Measurements from ENCODE around the gene MAP3K12. TPM values are rescaled to one million over a fixed set of nuclear protein-coding genes. Genes with fewer than 3 reads are reported as not detected.

MAP3K12 gene
- polyA plus RNA-seq, 1 donor (not counting 4 experiments of a cell fraction or from before 2014, with no cell fraction given), result 13.4 TPM

DNA sequence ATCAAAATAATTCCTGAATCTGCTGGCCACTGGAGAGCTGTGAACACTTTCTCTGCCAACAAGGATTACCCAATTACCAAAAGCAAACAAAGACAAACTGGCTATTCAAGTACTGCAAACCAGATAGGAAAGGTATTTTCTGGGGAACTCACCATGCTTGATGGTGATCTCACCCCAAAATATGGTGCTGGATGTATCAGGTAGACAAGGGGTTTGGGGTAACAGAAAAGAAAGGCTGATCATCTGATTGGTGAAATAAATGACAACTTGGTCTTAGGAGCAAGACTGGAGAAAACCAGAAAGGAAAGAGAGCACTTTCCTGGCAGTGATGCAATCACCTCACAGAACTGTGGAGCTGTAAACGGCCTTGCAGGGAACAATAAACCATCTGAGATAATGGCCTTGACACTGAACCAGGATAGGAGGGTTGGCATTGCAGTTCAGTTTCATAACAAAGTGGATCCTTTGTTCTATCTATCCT is 39.0 kb upstream of the MAP3K12 start:
- H3K36me3 ChIP-seq (ENCODE audit: control insufficient read depth in 2 of 2, extremely low read depth in 1 of 2, insufficient read depth in 2 of 2, low read length in 2 of 2), result peaks cover 15 to 19% of the 10 kb centered on the region in 2 experiments
- H3K27me3 ChIP-seq (ENCODE audit: control insufficient read depth, extremely low read depth, insufficient read depth, low read length), result no peaks in the 10 kb centered on the region
- dilution Hi-C loops (cut with MboI; ENCODE audit: extremely low pct_ligation_motif_present, low sequenced_read_pairs), result no loop called here
- H3K4me1 ChIP-seq (ENCODE audit: control insufficient read depth, extremely low read depth, insufficient read depth, low read length), result no peaks in the 10 kb centered on the region
- no peak overlapping the region for H2AFZ ChIP-seq (ENCODE audit: control insufficient read depth, low read length)
- no peaks in the 10 kb centered on the region for H4K20me1 ChIP-seq (ENCODE audit: control insufficient read depth, extremely low read depth, insufficient read depth, low read length)
- no peak overlapping the region for H3K9ac ChIP-seq (ENCODE audit: control insufficient read depth, extremely low read depth, insufficient read depth, low read length)
- FAIRE-seq (no peak), DNase-seq (ENCODE audit: low read depth, low spot score) (no peak)
- H3K79me2 ChIP-seq (ENCODE audit: control insufficient read depth, insufficient read depth, low read length), result no peaks in the 10 kb centered on the region
- H3K9me3 ChIP-seq (ENCODE audit: control insufficient read depth, low read depth, low read length), result no peaks in the 10 kb centered on the region
- no peak for TF ChIP-seq EZH2 (IDR thresholded peaks at IDR 0.05; ENCODE audit: low read length)
- H3K4me2 ChIP-seq (ENCODE audit: control insufficient read depth, extremely low read depth, insufficient read depth, low read depth, low read length), result no peak overlapping the region
- H3K4me3 ChIP-seq (ENCODE audit: control insufficient read depth in 2 of 3, extremely low read depth in 1 of 3, insufficient read depth in 2 of 3, low read depth in 1 of 3, low read length in 3 of 3), result no peak overlapping the region
- H3K9me1 ChIP-seq (ENCODE audit: control insufficient read depth, extremely low read depth, insufficient read depth, low read length), result no peaks in the 10 kb centered on the region
- no peak overlapping the region for H3K27ac ChIP-seq (ENCODE audit: control insufficient read depth, insufficient read depth, low read length)

DNA sequence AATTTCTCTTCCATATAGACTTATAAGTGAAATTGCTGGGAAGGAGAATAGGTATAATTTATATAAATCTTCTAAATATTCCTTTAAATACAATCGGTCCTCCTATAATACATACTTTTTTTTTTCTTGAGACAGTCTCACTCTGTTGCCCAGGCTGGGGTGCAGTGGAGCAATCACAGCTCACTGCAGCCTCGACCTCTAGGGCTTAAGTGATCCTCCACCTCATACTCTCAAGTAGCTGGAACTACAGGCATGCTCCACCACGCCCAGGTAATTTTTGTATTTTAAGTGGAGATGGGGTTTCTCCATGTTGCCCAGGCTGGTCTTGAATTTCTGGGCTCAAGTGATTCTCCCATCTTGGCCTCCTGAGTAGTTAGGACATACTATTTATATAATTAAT is 37.7 kb upstream of the MAP3K12 start:
- no peak for FAIRE-seq
- H3K9me1 ChIP-seq (ENCODE audit: control insufficient read depth, extremely low read depth, insufficient read depth, low read length), result no peaks in the 10 kb centered on the region

More for the DNA sequence above, 37.7 kb upstream of the MAP3K12 start:
- peaks cover 15 to 22% of the 10 kb centered on the region in 2 experiments for H3K36me3 ChIP-seq (ENCODE audit: control insufficient read depth in 2 of 2, extremely low read depth in 1 of 2, insufficient read depth in 2 of 2, low read length in 2 of 2)
- no peak overlapping the region for H2AFZ ChIP-seq (ENCODE audit: control insufficient read depth, low read length)
- H3K4me1 ChIP-seq (ENCODE audit: control insufficient read depth, extremely low read depth, insufficient read depth, low read length), result no peaks in the 10 kb centered on the region
- no peaks in the 10 kb centered on the region for H3K79me2 ChIP-seq (ENCODE audit: control insufficient read depth, insufficient read depth, low read length)
- no peak overlapping the region for H3K4me3 ChIP-seq (ENCODE audit: control insufficient read depth in 2 of 3, extremely low read depth in 1 of 3, insufficient read depth in 2 of 3, low read depth in 1 of 3, low read length in 3 of 3)
- no peaks in the 10 kb centered on the region for H4K20me1 ChIP-seq (ENCODE audit: control insufficient read depth, extremely low read depth, insufficient read depth, low read length)
- H3K27ac ChIP-seq (ENCODE audit: control insufficient read depth, insufficient read depth, low read length), result no peak overlapping the region
- no peak overlapping the region for H3K9ac ChIP-seq (ENCODE audit: control insufficient read depth, extremely low read depth, insufficient read depth, low read length)
- DNase-seq (ENCODE audit: low read depth, low spot score), result no peak
- H3K4me2 ChIP-seq (ENCODE audit: control insufficient read depth, extremely low read depth, insufficient read depth, low read depth, low read length), result no peak overlapping the region
- H3K27me3 ChIP-seq (ENCODE audit: control insufficient read depth, extremely low read depth, insufficient read depth, low read length), result no peaks in the 10 kb centered on the region
- dilution Hi-C loops (cut with MboI; ENCODE audit: extremely low pct_ligation_motif_present, low sequenced_read_pairs), result no loop called here
- no peaks in the 10 kb centered on the region for H3K9me3 ChIP-seq (ENCODE audit: control insufficient read depth, low read depth, low read length)
- no peak for TF ChIP-seq EZH2 (IDR thresholded peaks at IDR 0.05; ENCODE audit: low read length)
- TF ChIP-seq, protein P1, sequence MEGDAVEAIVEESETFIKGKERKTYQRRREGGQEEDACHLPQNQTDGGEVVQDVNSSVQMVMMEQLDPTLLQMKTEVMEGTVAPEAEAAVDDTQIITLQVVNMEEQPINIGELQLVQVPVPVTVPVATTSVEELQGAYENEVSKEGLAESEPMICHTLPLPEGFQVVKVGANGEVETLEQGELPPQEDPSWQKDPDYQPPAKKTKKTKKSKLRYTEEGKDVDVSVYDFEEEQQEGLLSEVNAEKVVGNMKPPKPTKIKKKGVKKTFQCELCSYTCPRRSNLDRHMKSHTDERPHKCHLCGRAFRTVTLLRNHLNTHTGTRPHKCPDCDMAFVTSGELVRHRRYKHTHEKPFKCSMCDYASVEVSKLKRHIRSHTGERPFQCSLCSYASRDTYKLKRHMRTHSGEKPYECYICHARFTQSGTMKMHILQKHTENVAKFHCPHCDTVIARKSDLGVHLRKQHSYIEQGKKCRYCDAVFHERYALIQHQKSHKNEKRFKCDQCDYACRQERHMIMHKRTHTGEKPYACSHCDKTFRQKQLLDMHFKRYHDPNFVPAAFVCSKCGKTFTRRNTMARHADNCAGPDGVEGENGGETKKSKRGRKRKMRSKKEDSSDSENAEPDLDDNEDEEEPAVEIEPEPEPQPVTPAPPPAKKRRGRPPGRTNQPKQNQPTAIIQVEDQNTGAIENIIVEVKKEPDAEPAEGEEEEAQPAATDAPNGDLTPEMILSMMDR (optimal IDR thresholded peaks at IDR 0.05 in 1 of 3, IDR thresholded peaks at IDR 0.05 in 1 of 3, conservative IDR thresholded peaks at IDR 0.05 in 1 of 3; ENCODE audit: extremely low read depth in 1 of 3, insufficient read depth in 2 of 3, low read length in 3 of 3), result no peak
